GM21360 (cell line): ENCODE results near the gene SORL1-AS1.
A peak's percentile ranks its signal among the peaks of the same experiment; 100 is the strongest.
"Not testable (repeated sequence)": the region's sequence is repeated elsewhere in the genome, so short reads cannot be mapped to it uniquely, and the experiment has no call there.

Experiments
- ATAC-seq: cut with Tn5 transposase; IDR thresholded peaks from one replicate; pipeline ENCODE4 v1.9.1; 2021; ENCODE audit warnings: mild to moderate bottlenecking, moderate library complexity; ENCODE audit not compliant: unreplicated experiment

The SORL1-AS1 gene

GRCh38 chr11:121429556-121429955 lies 23.2 kb downstream of the SORL1-AS1 start:
- no peak for ATAC-seq

GRCh38 chr11:121427400-121427744 lies 25.4 kb downstream of the SORL1-AS1 start:
- ATAC-seq: no peak

- no peak for ATAC-seq
These were observed 26.0 kb downstream of the SORL1-AS1 start for GRCh38 chr11:121426476-121427399.

GRCh38 chr11:121425828-121426227 lies 26.9 kb downstream of the SORL1-AS1 start:
- ATAC-seq: no peak

GRCh38 chr11:121422675-121423074 lies 30.1 kb downstream of the SORL1-AS1 start:
- no peak for ATAC-seq

- no peak for ATAC-seq
These were observed 31.4 kb downstream of the SORL1-AS1 start for GRCh38 chr11:121421149-121421901.

- no peak for ATAC-seq
These were observed 32.4 kb downstream of the SORL1-AS1 start for GRCh38 chr11:121420398-121420797.

GRCh38 chr11:121419836-121420235 lies 32.9 kb downstream of the SORL1-AS1 start:
- no peak for ATAC-seq

GRCh38 chr11:121418625-121419114 lies 34.1 kb downstream of the SORL1-AS1 start:
- no peak for ATAC-seq

- no peak for ATAC-seq
These were observed 35.2 kb downstream of the SORL1-AS1 start for GRCh38 chr11:121417607-121418006.

- ATAC-seq: peak; percentile 48
These were observed 35.7 kb downstream of the SORL1-AS1 start for GRCh38 chr11:121417055-121417551.

- ATAC-seq: no peak
These were observed 36.9 kb downstream of the SORL1-AS1 start for GRCh38 chr11:121415856-121416255.

GRCh38 chr11:121414141-121414913 lies 38.4 kb downstream of the SORL1-AS1 start:
- no peak for ATAC-seq

GRCh38 chr11:121412711-121413415 lies 39.9 kb downstream of the SORL1-AS1 start:
- ATAC-seq: no peak

GRCh38 chr11:121412000-121412587 lies 40.7 kb downstream of the SORL1-AS1 start:
- no peak for ATAC-seq

GRCh38 chr11:121411330-121411729 lies 41.4 kb downstream of the SORL1-AS1 start:
- ATAC-seq: not testable (repeated sequence)

GRCh38 chr11:121410041-121410440 lies 42.7 kb downstream of the SORL1-AS1 start:
- not testable (repeated sequence) for ATAC-seq

- no peak for ATAC-seq
These were observed 43.9 kb downstream of the SORL1-AS1 start for GRCh38 chr11:121408830-121409229.

- no peak for ATAC-seq
These were observed 46.5 kb downstream of the SORL1-AS1 start for GRCh38 chr11:121406291-121406690.

- no peak for ATAC-seq
These were observed 47.1 kb downstream of the SORL1-AS1 start for GRCh38 chr11:121405646-121406045.
